A673 (cell line): ENCODE measurements around the gene ZNF280A. TPM values are rescaled to one million over a fixed set of nuclear protein-coding genes. Genes with fewer than 3 reads are reported as not detected.
"Not testable (repeated sequence)": the region's sequence is repeated elsewhere in the genome, so short reads cannot be mapped to it uniquely, and the experiment has no call there.

Source experiments
- BruUV-seq: library from RNA; stranded (reverse); fragments of 400-500 nt; replicated peaks from 2 replicates; lab custom pipeline; 2021; lab: Mats Ljungman, UMichigan
- CTCF ChIA-PET: fragments of 300-600 bp; sonication (Branson Sonifier 250); formaldehyde crosslinking; loops from one replicate; lab custom pipeline; 2022; ENCODE audit warnings: antibody characterized with exemption; lab: Charles Lee
- POLR2A ChIA-PET: fragments of 300-600 bp; sonication (Branson Sonifier 250); formaldehyde crosslinking; loops from one replicate; lab custom pipeline; 2022; ENCODE audit warnings: antibody characterized with exemption; ENCODE audit not compliant: low non-redundant PET; lab: Charles Lee
- DNase-seq: peaks from one replicate; pipeline ENCODE4 v3.0.0-alpha.2; 2015; ENCODE audit warnings: low spot score
- H3K27ac ChIP-seq: fragments of 200-600 bp; sonication (generic); 2 replicates; pipeline ENCODE4 v1.5.1; 2016; ENCODE audit warnings: mixed run types, low read depth, mild to moderate bottlenecking, mixed read lengths, antibody characterized with exemption, low read length; ENCODE audit not compliant: poor library complexity, severe bottlenecking
- H3K27me3 ChIP-seq: fragments of 200-600 bp; sonication (generic); replicated peaks from 2 replicates; pipeline ENCODE4 v1.6.1; 2017; ENCODE audit warnings: mixed run types, low read depth, mild to moderate bottlenecking, mixed read lengths, antibody characterized with exemption, low read length; ENCODE audit not compliant: insufficient read depth, poor library complexity
- H3K36me3 ChIP-seq: fragments of 200-600 bp; sonication (generic); 2 replicates; pipeline ENCODE4 v1.6.1; 2016; ENCODE audit warnings: mixed run types, mild to moderate bottlenecking, mixed read lengths, antibody characterized with exemption, low read length; ENCODE audit not compliant: insufficient read depth, poor library complexity, severe bottlenecking
- H3K4me1 ChIP-seq: fragments of 200-600 bp; sonication (generic); 2 replicates; pipeline ENCODE4 v1.6.1; 2017; ENCODE audit warnings: mixed run types, mild to moderate bottlenecking, mixed read lengths, antibody characterized with exemption, low read length; ENCODE audit not compliant: insufficient read depth, poor library complexity, severe bottlenecking
- H3K4me3 ChIP-seq: fragments of 200-600 bp; sonication (generic); 2 replicates; pipeline ENCODE4 v1.5.1; 2016; ENCODE audit warnings: low read depth, mixed run types, mild to moderate bottlenecking, mixed read lengths, low read length; ENCODE audit not compliant: poor library complexity, severe bottlenecking
- H3K9me3 ChIP-seq: fragments of 200-600 bp; sonication (generic); 2 replicates; pipeline ENCODE4 v1.6.1; 2016; ENCODE audit warnings: mixed run types, low read depth, mild to moderate bottlenecking, mixed read lengths, antibody characterized with exemption, low read length; ENCODE audit not compliant: poor library complexity, severe bottlenecking
- EZH2 ChIP-seq: fragments of 200-600 bp; sonication (generic); IDR thresholded peaks from 2 replicates; pipeline ENCODE4 v1.6.1; 2017; ENCODE audit warnings: borderline replicate concordance, low read depth, mild to moderate bottlenecking, mixed read lengths, antibody characterized with exemption, low read length; ENCODE audit not compliant: poor library complexity, severe bottlenecking
- intact Hi-C: fragments of 100-400 bp; cut with micrococcal nuclease; formaldehyde crosslinking; loops from one replicate; pipeline ENCODE4 v1.10.0; 2022; ENCODE audit not compliant: unreplicated experiment
- total RNA-seq: library from RNA; stranded (reverse); gene quantifications from 2 replicates; pipeline ENCODE4 v1.2.3, GENCODE V29; 2021
- TF ChIP-seq, protein P1 (sequence below): fragments of 300-800, 200-600 bp; sonication (generic); conservative IDR thresholded peaks from 2 replicates; pipeline ENCODE4 v1.5.1; 2017; ENCODE audit warnings: low read depth, mild to moderate bottlenecking, antibody characterized with exemption, low read length, moderate library complexity, mixed read lengths

ZNF280A gene
- total RNA-seq, 1 experiment from 2014 or later: not detected

DNA sequence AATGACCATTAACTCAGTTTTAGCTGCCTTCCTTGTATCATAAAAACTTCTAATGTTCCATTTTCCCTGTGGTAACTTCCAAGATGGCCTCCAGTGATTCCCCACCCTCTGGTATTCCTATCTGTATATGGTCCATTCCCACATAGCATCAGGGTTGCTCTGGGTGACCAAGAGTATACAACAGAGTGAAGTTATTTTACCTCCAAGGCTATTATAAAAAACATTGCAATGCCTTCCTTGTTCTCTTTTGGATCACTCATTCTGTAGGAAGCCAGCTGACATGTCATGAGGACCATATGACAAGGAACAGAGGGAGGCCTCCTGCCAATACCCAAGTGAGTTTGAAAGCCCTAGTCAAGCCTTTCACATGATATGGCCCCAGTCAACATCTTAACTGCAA, 41.6 kb downstream of the ZNF280A start:
- ChIA-PET CTCF (no interaction called here), POLR2A (no interaction called here)
- Histone ChIP-seq H3K4me1 (no peaks in the 10 kb centered on the region), H3K27me3 (no peaks in the 10 kb centered on the region), H3K27ac (no peak overlapping the region), H3K4me3 (no peak overlapping the region), H3K9me3 (no peaks in the 10 kb centered on the region), H3K36me3 (no peaks in the 10 kb centered on the region)
- DNase-seq: no peak
- intact Hi-C loops: no loop called here
- no peak for TF ChIP-seq EZH2
- TF ChIP-seq, protein P1, sequence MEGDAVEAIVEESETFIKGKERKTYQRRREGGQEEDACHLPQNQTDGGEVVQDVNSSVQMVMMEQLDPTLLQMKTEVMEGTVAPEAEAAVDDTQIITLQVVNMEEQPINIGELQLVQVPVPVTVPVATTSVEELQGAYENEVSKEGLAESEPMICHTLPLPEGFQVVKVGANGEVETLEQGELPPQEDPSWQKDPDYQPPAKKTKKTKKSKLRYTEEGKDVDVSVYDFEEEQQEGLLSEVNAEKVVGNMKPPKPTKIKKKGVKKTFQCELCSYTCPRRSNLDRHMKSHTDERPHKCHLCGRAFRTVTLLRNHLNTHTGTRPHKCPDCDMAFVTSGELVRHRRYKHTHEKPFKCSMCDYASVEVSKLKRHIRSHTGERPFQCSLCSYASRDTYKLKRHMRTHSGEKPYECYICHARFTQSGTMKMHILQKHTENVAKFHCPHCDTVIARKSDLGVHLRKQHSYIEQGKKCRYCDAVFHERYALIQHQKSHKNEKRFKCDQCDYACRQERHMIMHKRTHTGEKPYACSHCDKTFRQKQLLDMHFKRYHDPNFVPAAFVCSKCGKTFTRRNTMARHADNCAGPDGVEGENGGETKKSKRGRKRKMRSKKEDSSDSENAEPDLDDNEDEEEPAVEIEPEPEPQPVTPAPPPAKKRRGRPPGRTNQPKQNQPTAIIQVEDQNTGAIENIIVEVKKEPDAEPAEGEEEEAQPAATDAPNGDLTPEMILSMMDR: no peak
- no TSS peak for BruUV-seq

DNA sequence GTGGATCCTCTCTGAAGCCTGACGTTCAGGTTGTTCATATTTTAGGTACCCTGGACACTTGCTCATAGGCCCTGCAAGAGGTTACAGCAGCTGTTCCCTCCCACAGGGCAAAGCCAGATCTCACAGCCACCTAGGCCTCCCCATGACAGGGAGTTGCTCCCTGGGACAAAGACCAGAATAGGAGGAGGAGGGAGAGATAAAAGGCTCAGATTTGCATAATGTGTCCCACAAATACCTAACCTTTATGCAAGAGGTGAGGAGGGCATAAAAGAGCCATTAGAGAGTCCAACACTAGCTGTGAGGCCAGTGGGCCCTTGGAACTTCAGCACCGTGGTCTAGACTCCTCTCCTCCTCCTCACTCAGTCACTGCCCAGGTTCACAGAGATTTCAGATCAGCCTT, 45.3 kb downstream of the ZNF280A start:
- intact Hi-C loops: no loop called here
- ChIA-PET CTCF (no interaction called here), POLR2A (no interaction called here)
- Histone ChIP-seq H3K27ac (no peak overlapping the region), H3K9me3 (no peaks in the 10 kb centered on the region), H3K4me1 (no peaks in the 10 kb centered on the region), H3K4me3 (no peak overlapping the region), H3K27me3 (no peaks in the 10 kb centered on the region), H3K36me3 (no peaks in the 10 kb centered on the region)
- no TSS peak for BruUV-seq
- TF ChIP-seq, protein P1: no peak
- no peak for TF ChIP-seq EZH2
- DNase-seq: no peak

DNA sequence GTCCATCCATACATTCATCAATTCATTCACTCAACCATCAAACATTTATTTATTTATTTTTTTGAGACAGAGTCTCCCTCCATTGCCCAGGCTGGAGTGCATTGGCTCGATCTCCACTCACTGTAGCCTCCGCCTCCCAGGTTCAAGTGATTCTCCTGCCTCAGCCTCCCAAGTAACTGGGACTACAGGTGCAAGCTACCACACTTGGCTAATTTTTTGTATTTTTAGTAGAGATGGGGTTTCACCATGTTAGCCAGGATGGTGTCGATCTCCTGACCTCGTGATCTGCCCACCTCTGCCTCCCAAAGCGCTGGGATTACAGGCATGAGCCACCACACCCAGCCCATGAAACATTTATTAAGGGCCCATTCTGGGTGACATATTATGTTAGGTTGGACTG, 49.0 kb downstream of the ZNF280A start:
- BruUV-seq, intact Hi-C loops, H3K27me3 ChIP-seq, H3K4me3 ChIP-seq, H3K4me1 ChIP-seq, H3K36me3 ChIP-seq, CTCF ChIA-PET, H3K9me3 ChIP-seq, DNase-seq, H3K27ac ChIP-seq, POLR2A ChIA-PET: not testable (repeated sequence)

DNA sequence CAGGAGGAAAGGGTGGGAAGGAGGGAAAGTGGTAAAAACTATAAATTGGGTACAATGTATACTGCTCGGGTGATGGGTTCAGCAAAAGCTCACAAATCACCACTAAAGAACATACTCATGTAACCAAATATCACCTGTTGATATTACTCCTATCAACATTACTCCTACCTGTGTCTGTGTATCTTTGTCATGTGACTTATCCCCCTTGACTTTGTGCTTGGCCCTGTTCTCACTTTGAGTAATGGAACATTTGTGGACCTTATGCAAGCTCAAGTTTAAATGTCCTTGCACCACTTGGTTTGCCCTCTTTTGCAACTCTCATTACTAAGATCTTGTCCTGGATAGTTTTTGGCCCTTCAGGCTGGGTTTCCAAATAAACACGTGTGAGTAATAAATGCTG, 50.5 kb downstream of the ZNF280A start:
- H3K4me3 ChIP-seq: no peak overlapping the region
- H3K4me1 ChIP-seq: no peaks in the 10 kb centered on the region
- H3K36me3 ChIP-seq: no peaks in the 10 kb centered on the region
- ChIA-PET CTCF (no interaction called here), POLR2A (no interaction called here)
- intact Hi-C loops: loop anchor here (5.0 kb wide), 1 partner anchor 488 kb away; no protein-coding TSS in a partner anchor
- H3K27me3 ChIP-seq: no peaks in the 10 kb centered on the region
- H3K27ac ChIP-seq: no peak overlapping the region
- H3K9me3 ChIP-seq: no peaks in the 10 kb centered on the region
- DNase-seq: no peak
- TF ChIP-seq, protein P1: no peak
- TF ChIP-seq EZH2: no peak
- no TSS peak for BruUV-seq

DNA sequence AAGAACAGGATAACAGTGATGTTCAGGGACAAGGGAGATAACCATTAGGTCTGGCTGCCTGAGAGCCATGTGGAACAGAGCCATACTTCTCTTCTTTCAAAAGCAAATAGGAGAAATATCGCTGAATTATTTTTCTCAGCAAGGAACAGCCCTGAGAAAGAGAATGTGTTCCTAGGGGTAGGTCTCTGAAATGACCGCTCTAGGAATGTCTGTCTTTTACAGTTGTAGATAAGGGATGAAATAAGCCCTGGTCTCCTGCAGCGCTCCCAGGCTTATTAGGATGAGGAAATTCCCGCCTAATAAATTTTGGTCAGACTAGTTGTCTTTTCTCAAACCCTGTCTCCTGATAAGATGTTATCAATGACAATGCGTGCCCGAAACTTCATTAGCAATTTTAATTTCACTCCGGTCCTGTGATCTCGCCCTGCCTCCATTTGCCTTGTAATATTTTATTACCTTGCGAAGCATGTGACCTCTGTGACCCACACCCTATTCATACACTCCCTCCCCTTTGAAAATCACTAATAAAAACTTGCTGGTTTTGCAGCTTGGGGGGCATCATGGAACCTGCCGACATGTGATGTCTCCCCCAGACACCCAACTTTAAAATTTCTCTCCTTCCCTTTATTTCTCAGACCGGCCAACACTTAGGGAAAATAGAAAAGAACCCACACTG, 51.1 kb downstream of the ZNF280A start:
- H3K9me3 ChIP-seq, H3K4me1 ChIP-seq, H3K27me3 ChIP-seq, H3K27ac ChIP-seq, DNase-seq, POLR2A ChIA-PET, H3K4me3 ChIP-seq, H3K36me3 ChIP-seq, CTCF ChIA-PET, BruUV-seq: not testable (repeated sequence)
- intact Hi-C loops: loop anchor here (5.0 kb wide), 1 partner anchor 488 kb away; no protein-coding TSS in a partner anchor
